NCI-H2029 (cell line): ENCODE results near the gene PAWR.
"Not testable (repeated sequence)": the region's sequence is repeated elsewhere in the genome, so short reads cannot be mapped to it uniquely, and the experiment has no call there.

ENCODE experiments used
- DNase-seq: peaks from one replicate; lab custom pipeline; 2025; lab: John Stamatoyannopoulos, UW

The PAWR gene

GRCh38 chr12:79646843-79647242 lies 43.9 kb downstream of the PAWR start:
- not testable (repeated sequence) for DNase-seq

DNA sequence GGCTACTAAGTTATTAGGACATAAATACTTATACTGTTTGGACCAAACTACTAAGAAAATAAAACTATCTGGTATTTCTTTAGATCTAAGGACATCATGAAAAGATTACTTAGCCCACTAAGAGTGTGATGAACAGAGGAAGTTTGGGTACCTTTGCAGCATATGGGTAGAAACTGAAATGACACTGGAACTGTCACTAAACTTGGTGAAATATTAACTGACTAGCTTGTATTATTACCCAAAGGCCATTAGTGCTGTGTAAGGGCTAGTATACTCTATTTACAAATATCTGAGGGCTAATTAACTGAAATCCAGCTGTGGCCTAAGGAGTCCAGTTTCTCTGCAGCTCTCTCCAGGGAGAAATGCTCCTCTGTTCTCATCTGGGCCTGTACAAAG lies 45.5 kb downstream of the PAWR start:
- no peak for DNase-seq

- no peak for DNase-seq
These were observed 46.2 kb downstream of the PAWR start for GRCh38 chr12:79644274-79645234.

GRCh38 chr12:79643821-79644220 lies 46.9 kb downstream of the PAWR start:
- no peak for DNase-seq

- no peak for DNase-seq
These were observed 52.3 kb downstream of the PAWR start for GRCh38 chr12:79638490-79638889.

DNA sequence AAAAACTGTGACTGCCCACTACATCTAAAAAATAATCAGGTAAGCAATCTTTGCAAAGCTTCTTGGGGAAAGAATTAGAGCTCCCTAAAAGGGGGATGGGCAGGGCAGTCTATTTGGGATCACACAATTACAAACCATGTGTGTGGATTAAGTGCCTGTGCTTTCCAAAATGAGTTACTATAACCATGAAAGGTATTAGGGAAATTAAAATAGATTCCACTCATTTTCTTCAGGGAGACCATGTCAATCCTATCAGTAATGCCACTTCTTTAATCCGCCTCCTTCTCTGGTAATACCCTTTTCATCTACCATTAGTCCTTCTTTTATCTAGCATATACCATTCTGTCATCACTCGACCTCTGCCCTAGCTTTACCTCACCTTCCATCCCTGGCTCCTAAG lies 53.7 kb downstream of the PAWR start:
- DNase-seq = no peak

DNA sequence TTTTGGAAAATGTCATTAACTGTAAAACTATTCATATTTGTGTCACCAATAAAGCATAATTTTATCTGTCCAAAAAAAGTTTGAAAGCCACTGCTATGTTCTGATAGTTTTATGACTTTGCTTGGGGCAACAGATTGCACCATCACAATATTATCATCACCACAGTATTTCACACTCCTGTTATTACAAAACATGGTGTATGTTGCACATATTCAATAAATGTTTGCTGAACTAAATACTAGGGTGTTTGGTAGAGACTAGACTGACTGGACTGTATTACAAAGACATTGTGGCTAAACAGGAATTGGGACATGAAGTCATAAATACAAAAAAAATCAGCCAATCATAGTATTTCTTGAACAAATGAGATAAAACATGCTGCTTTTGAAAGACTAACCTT lies 55.1 kb downstream of the PAWR start:
- DNase-seq = no peak

DNA sequence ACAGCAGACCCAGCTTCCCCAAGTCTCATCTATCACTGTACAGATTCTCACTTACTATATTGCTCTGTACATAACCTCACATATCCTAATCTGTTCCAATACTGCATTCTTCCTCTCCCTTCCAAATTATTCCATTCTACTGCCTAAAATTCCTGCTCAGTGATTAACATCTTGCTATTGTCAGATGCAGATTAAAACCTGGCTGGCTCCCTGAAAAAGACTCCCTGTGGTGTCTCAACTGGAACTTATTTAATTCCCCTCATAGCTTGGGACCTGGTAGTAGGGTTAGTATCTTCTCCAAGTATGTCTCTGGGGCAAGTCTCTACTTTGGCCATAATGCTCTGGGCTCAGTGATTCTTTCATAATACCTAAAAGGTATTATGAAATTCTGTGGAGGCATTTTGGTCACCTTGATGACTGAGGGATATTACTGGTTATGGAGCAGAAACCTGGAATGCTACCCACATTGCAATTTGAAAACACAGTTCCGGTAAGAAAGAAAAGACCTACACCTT lies 55.8 kb downstream of the PAWR start:
- DNase-seq = no peak

DNA sequence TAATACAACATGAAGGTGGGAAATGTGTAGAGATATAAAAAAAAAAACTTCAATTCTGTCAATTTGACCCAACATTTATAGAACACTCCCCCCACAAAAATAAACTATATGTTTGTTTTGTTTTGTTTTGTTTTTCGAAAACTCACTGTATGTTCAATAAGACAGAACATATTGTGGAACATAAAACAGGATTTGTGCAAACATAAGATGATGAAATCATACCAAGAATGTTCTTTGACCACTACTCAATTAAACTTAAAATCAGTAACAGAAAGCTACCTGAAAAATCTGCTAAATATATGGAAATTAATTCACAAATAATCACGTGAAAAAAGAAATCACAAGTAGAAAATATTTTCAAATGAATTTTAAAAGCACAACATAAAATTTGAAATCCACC lies 61.2 kb downstream of the PAWR start:
- no peak for DNase-seq

- not testable (repeated sequence) for DNase-seq
These were observed 64.0 kb downstream of the PAWR start for GRCh38 chr12:79626735-79627134.

GRCh38 chr12:79624378-79624777 lies 66.4 kb downstream of the PAWR start:
- DNase-seq = no peak

DNA sequence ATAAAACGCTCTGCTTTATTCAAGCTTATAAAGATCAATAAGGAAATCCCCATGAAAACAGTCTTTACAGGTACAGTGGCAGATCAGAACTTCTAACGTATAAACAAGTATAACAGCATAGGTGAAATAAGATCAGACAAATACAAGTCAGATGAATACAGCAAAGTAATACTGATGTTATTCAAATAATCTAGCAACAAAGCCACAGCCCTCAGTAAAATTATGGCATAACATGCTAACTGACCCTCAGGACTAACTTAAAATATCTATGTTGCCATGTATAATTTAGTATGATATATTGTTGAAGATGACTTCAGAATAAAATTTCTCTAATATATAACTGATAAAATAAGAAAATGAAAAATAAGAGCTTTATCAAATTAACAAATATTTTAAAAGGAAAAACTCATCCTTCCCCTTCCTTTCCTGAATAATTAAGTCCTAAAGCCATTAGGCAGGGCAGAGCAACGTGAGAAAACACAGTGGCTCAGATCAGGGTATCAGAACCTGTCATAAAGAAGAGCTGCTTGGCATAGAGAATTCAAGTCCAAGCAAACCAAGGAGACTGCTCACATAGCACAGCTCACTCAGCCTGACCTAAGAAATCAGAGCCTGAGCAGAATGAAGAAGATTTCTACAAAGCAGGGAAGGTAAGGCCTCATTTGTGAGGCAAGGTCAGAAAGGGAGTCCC lies 70.7 kb downstream of the PAWR start:
- DNase-seq = no peak

DNA sequence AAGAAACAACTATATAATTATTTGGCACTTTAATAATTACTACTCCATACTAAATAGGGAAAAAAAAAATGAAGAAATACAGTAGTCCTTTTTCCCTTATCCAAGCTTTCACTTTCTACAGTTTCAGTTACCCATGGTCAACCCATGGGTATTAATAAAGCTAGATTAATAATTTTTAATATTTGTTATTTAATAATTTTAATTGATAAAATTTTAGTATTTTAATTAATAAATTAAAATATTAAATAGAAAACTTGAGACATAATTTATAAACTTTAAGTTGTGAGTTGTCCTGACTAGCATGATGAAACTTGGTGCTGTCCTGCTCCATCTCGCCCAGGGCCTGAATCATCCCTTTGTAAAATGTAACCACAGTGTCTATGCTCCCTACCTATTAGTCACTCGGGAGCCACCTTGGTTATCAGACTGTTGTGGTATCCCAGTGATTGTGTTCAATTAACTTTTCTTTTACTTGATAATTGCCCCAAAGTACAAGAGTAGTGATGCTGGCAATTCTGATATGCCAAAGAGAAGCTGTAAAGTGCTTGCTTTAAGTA lies 71.8 kb downstream of the PAWR start:
- no peak for DNase-seq

GRCh38 chr12:79617696-79618095 lies 73.1 kb downstream of the PAWR start:
- DNase-seq = no peak

- DNase-seq = no peak
These were observed 74.9 kb downstream of the PAWR start for GRCh38 chr12:79615596-79616560.

DNA sequence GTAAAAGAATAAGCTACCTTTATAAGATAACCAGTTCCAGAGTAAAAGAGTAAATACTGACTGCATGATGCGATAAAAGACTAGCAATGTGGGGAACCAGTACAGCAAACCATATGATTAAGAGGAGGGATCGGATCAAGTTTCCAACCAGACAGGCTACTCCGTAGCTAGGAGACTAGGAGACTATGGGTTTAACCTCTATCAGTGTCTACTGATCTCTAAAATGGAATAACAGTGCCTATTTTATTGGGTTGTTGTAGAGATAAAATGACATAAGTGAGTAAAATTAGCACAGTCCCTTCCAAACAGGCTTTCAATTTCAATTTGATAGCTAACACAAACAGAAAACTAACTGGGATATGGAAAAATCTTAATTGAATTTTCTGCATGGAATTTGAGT lies 76.0 kb downstream of the PAWR start:
- DNase-seq = no peak

DNA sequence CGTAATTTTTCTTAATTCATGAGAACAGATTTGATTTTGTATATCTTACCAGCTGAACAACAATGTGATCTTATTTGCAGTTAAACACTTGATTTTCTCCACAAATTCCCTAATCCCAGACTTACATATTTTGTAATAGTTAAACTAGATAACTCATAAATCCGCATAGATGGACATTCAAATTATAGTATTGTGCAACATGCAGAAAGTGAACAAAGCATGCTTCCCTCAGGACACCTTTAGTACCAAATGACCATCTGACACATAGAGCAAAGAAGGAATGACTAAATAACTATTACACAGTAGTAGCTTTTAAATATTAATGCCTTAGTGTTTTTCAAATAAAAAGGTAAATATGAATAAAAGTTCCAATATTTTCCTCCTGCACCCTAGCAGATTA lies 88.9 kb downstream of the PAWR start:
- DNase-seq = no peak

GRCh38 chr12:79597910-79598309 lies 92.9 kb downstream of the PAWR start:
- no peak for DNase-seq

GRCh38 chr12:79596719-79597350 lies 93.9 kb downstream of the PAWR start:
- no peak for DNase-seq

DNA sequence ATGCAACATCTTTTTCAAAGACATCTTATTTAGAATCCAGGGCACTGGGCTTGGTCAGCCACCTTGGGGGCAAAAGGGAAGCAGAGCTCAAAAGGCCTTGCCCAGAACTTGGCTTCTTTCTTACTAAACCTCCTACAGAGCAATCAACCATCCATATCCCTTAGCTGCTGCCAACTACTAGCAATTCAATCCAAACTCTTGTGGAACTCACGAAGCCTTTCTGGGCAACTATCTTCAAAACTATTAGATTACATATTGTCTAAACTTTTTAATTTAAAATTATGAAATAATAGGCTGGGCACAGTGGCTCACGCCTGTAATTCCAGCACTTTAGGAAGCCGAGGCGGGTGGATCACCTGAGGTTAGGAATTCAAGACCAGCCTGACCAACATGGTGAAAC lies 95.5 kb downstream of the PAWR start:
- DNase-seq = no peak

GRCh38 chr12:79592865-79593264 lies 97.9 kb downstream of the PAWR start:
- DNase-seq = no peak
